Endometrial microvascular endothelial cells (primary cell): ENCODE measurements around the gene PIGQ. TPM values are rescaled to one million over a fixed set of nuclear protein-coding genes. Genes with fewer than 3 reads are reported as not detected.

Source experiments
- in situ Hi-C: cut with HindIII; loops from 2 replicates; pipeline ENCODE4 v1.10.0; 2017; ENCODE audit warnings: low sequenced_read_pairs, low pct_unique_long_range_greater_than_20kb; ENCODE audit errors: inconsistent ontology term
- total RNA-seq: library from RNA; depleted of rRNA; stranded (reverse); fragments of >200 nt; gene quantifications from one replicate; pipeline ENCODE4 v1.2.3, GENCODE V29; 2015; ENCODE audit errors: inconsistent ontology term

The PIGQ gene
- total RNA-seq, 1 donor from 2014 or later, result 29.1 TPM

- in situ Hi-C loops, result no loop called here
These were observed 36.2 kb upstream of the PIGQ start for GRCh38 chr16:533391-534123.

- in situ Hi-C loops, result no loop called here
These were observed 35.6 kb upstream of the PIGQ start for GRCh38 chr16:534135-534534.

GRCh38 chr16:534856-535445 lies 34.8 kb upstream of the PIGQ start:
- in situ Hi-C loops, result no loop called here

GRCh38 chr16:535446-536405 lies 34.0 kb upstream of the PIGQ start:
- in situ Hi-C loops, result no loop called here

- in situ Hi-C loops, result no loop called here
These were observed 33.0 kb upstream of the PIGQ start for GRCh38 chr16:536746-537145.

GRCh38 chr16:537415-538335 lies 32.1 kb upstream of the PIGQ start:
- in situ Hi-C loops, result no loop called here

GRCh38 chr16:539901-540530 lies 29.8 kb upstream of the PIGQ start:
- in situ Hi-C loops, result no loop called here

GRCh38 chr16:540645-541340 lies 29.0 kb upstream of the PIGQ start:
- in situ Hi-C loops, result no loop called here

- in situ Hi-C loops, result no loop called here
These were observed 26.2 kb upstream of the PIGQ start for GRCh38 chr16:543301-544164.

GRCh38 chr16:544517-544916 lies 25.3 kb upstream of the PIGQ start:
- in situ Hi-C loops, result no loop called here

GRCh38 chr16:546909-547770 lies 22.6 kb upstream of the PIGQ start:
- in situ Hi-C loops, result no loop called here

- in situ Hi-C loops, result no loop called here
These were observed 21.2 kb upstream of the PIGQ start for GRCh38 chr16:548586-548985.

GRCh38 chr16:549544-550263 lies 20.1 kb upstream of the PIGQ start:
- in situ Hi-C loops, result no loop called here

- in situ Hi-C loops, result no loop called here
These were observed 18.6 kb upstream of the PIGQ start for GRCh38 chr16:551210-551609.

GRCh38 chr16:552171-552570 lies 17.6 kb upstream of the PIGQ start:
- in situ Hi-C loops, result no loop called here
